ENCODE results near the gene C19orf18.

C19orf18 gene

GRCh38 chr19:57947419-57948134 is 26.8 kb downstream of the C19orf18 start, which contains the start of gene ZNF256:
ZNF256 (minus strand) TSS chr19:57947706; CDS start chr19:57947474, 232 bp downstream.
- peak; percentile 90 for DNase-seq (ENCODE audit: low spot score)

GRCh38 chr19:57947088-57947418 is 27.3 kb downstream of the C19orf18 start:
- no peak for DNase-seq (ENCODE audit: low spot score)

DNA sequence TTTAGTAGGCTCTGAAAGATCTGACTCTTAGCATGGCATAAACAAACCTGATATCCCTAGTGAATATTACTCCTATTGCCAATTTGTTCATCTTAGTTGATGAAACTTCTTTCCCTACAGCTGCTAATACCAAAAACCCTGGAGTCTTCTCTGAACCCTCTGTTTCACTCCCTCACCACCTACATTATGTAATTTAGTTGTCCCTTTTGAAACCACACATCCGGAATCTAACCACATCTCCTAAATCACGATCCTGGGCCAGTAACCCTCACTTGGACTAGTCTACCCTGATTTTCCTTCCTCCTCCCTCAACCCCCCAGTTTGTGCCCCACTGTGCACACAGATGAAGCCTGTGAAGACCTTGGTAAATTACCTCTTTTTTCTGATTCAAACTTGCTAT is 28.0 kb downstream of the C19orf18 start:
- no peak for DNase-seq (ENCODE audit: low spot score)

DNA sequence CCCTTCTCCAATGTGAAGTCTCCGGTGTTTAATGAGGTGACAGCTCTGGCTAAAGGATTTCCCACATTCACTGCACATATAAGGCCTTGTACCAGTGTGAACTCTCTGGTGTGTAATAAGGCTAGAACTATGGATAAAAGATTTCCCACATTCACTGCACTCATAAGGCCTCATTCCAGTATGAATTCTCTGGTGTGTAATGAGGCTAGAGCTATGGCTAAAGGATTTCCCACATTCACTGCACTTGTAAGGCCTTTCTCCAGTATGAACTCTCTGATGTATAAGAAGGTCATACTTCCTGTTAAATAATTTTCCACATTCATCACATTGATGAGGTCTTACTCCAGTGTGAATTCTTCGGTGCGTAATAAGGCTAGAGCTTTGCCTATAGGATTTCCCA is 32.7 kb downstream of the C19orf18 start:
- no peak for DNase-seq (ENCODE audit: low spot score)

DNA sequence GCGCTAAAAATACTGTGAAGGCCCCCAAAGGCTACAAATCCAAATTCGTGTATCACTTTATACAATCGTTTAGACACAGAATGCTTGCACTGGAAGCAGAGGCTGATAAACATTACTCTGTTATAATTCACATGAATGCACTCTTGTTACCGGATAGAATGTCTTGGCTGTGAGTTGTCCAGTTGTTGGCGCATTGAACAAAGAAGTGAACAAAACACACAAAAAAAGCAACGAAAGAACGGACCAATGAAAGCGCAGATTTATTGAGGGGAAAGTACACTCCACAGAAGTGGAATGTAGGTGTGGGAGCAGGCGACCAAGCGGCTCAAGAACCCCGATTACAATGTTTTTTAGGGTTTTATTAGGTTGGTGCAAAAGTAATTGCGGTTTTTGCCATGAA is 38.6 kb downstream of the C19orf18 start:
- DNase-seq (ENCODE audit: low spot score): no peak

DNA sequence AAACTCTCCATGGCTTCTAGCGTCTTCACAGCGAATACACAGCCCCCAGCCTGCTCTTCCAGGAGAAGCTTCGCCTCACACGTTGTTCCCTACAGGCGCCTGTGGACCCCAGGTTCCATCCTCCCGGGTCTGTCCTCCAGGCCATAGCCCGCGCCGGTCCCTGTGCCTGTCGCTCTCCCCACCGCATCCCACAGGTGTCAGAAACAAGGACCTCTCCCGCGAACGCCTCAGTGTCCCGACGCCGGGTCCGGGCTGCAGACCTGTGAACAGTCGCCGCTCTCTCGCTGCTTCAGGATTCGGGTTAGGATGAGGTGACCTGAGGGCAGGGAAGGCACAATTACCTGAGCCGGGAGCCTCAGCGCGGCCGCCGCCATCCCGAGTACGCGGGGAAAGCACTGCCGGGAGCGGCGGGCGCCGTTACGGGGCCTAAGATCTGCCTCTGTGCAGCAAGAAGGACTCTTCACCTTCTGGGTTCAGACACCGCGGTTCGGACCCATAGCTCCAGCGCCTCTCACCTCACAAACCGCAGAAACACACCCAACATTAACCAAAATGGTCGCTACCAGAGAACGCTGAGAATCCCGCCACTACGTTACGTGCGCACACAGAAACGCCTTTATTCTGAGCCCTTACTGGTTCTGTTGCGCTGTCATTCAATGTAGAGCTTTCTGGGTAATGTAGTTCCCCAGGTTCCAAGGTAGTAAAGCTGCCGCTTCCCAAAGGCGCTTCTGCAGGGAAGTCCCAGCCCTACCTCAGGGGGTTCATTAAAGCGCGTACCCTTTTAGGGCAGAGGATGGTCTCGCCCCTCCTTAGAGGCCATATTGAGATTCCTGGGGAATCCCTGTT is 39.3 kb downstream of the C19orf18 start, which contains the start of gene ZNF418:
Gene ZNF418 (minus strand): TSS at position 583 of the 846 bp plus-strand sequence. CDS start 1,580 bp downstream, outside the sequence.
- no peak for DNase-seq (ENCODE audit: low spot score)

DNA sequence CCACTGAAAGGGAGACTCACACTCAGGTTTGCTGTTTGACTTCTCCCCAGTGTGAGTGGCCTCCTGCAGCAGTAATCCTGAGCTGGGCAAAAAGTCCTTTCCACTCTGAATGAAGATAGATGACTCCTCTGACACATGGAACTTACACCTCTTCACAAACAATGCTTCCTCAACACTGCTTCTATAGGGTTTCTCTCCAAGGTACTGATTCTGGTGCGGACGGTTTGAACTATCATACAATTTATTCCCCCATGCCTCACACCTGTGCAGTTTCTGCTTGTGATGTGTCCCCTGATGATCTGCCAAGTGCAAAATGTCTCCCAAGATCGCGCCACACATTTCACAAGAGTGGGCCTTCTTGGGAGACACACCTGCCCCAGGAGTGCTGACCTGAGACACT is 46.7 kb downstream of the C19orf18 start:
- DNase-seq (ENCODE audit: low spot score): no peak

- peak; percentile 85 for DNase-seq (ENCODE audit: low spot score)
Observed at GRCh38 chr19:57916168-57916995, 58.0 kb downstream of the C19orf18 start, which contains the start of gene ZNF417. ZNF417 (minus strand) TSS chr19:57916592; CDS start chr19:57916411, 181 bp downstream.

GRCh38 chr19:57914531-57914930 is 59.8 kb downstream of the C19orf18 start:
- DNase-seq (ENCODE audit: low spot score): no peak

Data from COLO829 (cell line).